NT2/D1 (cell line): Measurements from ENCODE around the gene PIMREG.

Experiments
- YY1 ChIP-seq: IDR thresholded peaks from 2 replicates; pipeline ENCODE4 v1.6.1; 2011; ENCODE audit not compliant: insufficient read length, insufficient read depth
- ZNF274 ChIP-seq: IDR thresholded peaks from 2 replicates; pipeline ENCODE4 v1.6.1; 2011; ENCODE audit warnings: mild to moderate bottlenecking, low read depth, low read length

- TF ChIP-seq ZNF274 = no peak
- TF ChIP-seq YY1 = no peak
These were observed 35.5 kb upstream of the PIMREG start for GRCh38 chr17:6408735-6409134.
